Measurements from ENCODE around the gene EPN2. TPM values are rescaled to one million over a fixed set of nuclear protein-coding genes. Genes with fewer than 3 reads are reported as not detected.

EPN2 gene
- polyA plus RNA-seq, 1 donor: 24.2 TPM

GRCh38 chr17:19253112-19253511, 15.9 kb downstream of the EPN2 start:
- no peaks in the 10 kb centered on the region for H3K36me3 ChIP-seq (ENCODE audit: control insufficient read depth, insufficient read depth, low read length)
- DNase-seq: no peak
- no peak overlapping the region for H3K4me3 ChIP-seq (ENCODE audit: low read length)
- no peak overlapping the region for H3K27ac ChIP-seq (ENCODE audit: low read length)
- WGBS (ENCODE audit: insufficient coverage, low lambda C conversion rate): 100% methylated on average over 1 of the region's 1 CpG
- no peaks in the 10 kb centered on the region for H3K27me3 ChIP-seq (ENCODE audit: control insufficient read depth, insufficient read depth, low read length)
- H3K4me1 ChIP-seq (ENCODE audit: control insufficient read depth, insufficient read depth, low read length): peaks cover 6% of the 10 kb centered on the region
- H3K9me3 ChIP-seq (ENCODE audit: control insufficient read depth, low read depth, low read length): no peaks in the 10 kb centered on the region

GRCh38 chr17:19254651-19255050, 17.5 kb downstream of the EPN2 start:
- H3K36me3 ChIP-seq (ENCODE audit: control insufficient read depth, insufficient read depth, low read length): no peaks in the 10 kb centered on the region
- DNase-seq: no peak
- no peak overlapping the region for H3K4me3 ChIP-seq (ENCODE audit: low read length)
- WGBS (ENCODE audit: insufficient coverage, low lambda C conversion rate): no CpG with 5 or more reads among the region's 2 CpGs
- no peak overlapping the region for H3K27ac ChIP-seq (ENCODE audit: low read length)
- H3K4me1 ChIP-seq (ENCODE audit: control insufficient read depth, insufficient read depth, low read length): no peaks in the 10 kb centered on the region
- no peaks in the 10 kb centered on the region for H3K27me3 ChIP-seq (ENCODE audit: control insufficient read depth, insufficient read depth, low read length)
- H3K9me3 ChIP-seq (ENCODE audit: control insufficient read depth, low read depth, low read length): no peaks in the 10 kb centered on the region

DNA sequence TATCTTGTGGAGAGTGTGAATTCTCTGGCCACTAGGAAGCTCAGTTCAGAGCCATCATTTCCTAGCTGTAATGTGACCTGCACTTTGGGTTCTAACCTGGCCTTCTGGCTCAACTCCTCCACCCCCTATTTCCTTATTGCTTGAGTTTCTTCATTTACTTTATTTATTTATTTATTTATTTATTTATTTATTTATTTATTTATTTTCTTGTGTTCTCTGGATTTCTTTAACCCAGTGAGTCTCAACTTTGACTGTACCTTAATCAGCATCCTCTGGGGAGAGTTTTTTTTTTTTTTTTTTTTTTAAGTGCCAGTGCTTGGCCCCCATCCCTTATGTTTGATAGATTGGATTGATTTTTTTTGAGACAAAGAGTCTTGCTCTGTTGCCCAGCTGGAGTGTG, 18.1 kb downstream of the EPN2 start:
- no peak overlapping the region for H3K27ac ChIP-seq (ENCODE audit: low read length)
- H3K4me1 ChIP-seq (ENCODE audit: control insufficient read depth, insufficient read depth, low read length): no peaks in the 10 kb centered on the region
- H3K27me3 ChIP-seq (ENCODE audit: control insufficient read depth, insufficient read depth, low read length): no peaks in the 10 kb centered on the region

GRCh38 chr17:19258371-19258770, 21.2 kb downstream of the EPN2 start:
- no peak for DNase-seq
- Histone ChIP-seq H3K9me3 (ENCODE audit: control insufficient read depth, low read depth, low read length) (no peaks in the 10 kb centered on the region), H3K27ac (ENCODE audit: low read length) (no peak overlapping the region), H3K4me1 (ENCODE audit: control insufficient read depth, insufficient read depth, low read length) (no peaks in the 10 kb centered on the region), H3K27me3 (ENCODE audit: control insufficient read depth, insufficient read depth, low read length) (no peaks in the 10 kb centered on the region), H3K36me3 (ENCODE audit: control insufficient read depth, insufficient read depth, low read length) (no peaks in the 10 kb centered on the region), H3K4me3 (ENCODE audit: low read length) (no peak overlapping the region)
- no CpG with 5 or more reads among the region's 9 CpGs for WGBS (ENCODE audit: insufficient coverage, low lambda C conversion rate)

More for the DNA sequence above, 18.1 kb downstream of the EPN2 start:
- Histone ChIP-seq H3K4me3 (ENCODE audit: low read length) (no peak overlapping the region), H3K36me3 (ENCODE audit: control insufficient read depth, insufficient read depth, low read length) (no peaks in the 10 kb centered on the region), H3K9me3 (ENCODE audit: control insufficient read depth, low read depth, low read length) (no peaks in the 10 kb centered on the region)
- DNase-seq: no peak

GRCh38 chr17:19260958-19261357, 23.8 kb downstream of the EPN2 start:
- no peak overlapping the region for H3K4me3 ChIP-seq (ENCODE audit: low read length)
- no peak for DNase-seq
- H3K27ac ChIP-seq (ENCODE audit: low read length): no peak overlapping the region
- no peaks in the 10 kb centered on the region for H3K27me3 ChIP-seq (ENCODE audit: control insufficient read depth, insufficient read depth, low read length)
- no peaks in the 10 kb centered on the region for H3K9me3 ChIP-seq (ENCODE audit: control insufficient read depth, low read depth, low read length)
- H3K36me3 ChIP-seq (ENCODE audit: control insufficient read depth, insufficient read depth, low read length): no peaks in the 10 kb centered on the region
- WGBS (ENCODE audit: insufficient coverage, low lambda C conversion rate): no CpG with 5 or more reads among the region's 7 CpGs
- H3K4me1 ChIP-seq (ENCODE audit: control insufficient read depth, insufficient read depth, low read length): no peaks in the 10 kb centered on the region

- Histone ChIP-seq H3K4me3 (ENCODE audit: low read length) (no peak overlapping the region), H3K27ac (ENCODE audit: low read length) (no peak overlapping the region), H3K36me3 (ENCODE audit: control insufficient read depth, insufficient read depth, low read length) (no peaks in the 10 kb centered on the region), H3K4me1 (ENCODE audit: control insufficient read depth, insufficient read depth, low read length) (no peaks in the 10 kb centered on the region), H3K9me3 (ENCODE audit: control insufficient read depth, low read depth, low read length) (no peaks in the 10 kb centered on the region), H3K27me3 (ENCODE audit: control insufficient read depth, insufficient read depth, low read length) (no peaks in the 10 kb centered on the region)
- no peak for DNase-seq
- no CpG with 5 or more reads among the region's 2 CpGs for WGBS (ENCODE audit: insufficient coverage, low lambda C conversion rate)
Measured at GRCh38 chr17:19261426-19261825, 24.3 kb downstream of the EPN2 start.

DNA sequence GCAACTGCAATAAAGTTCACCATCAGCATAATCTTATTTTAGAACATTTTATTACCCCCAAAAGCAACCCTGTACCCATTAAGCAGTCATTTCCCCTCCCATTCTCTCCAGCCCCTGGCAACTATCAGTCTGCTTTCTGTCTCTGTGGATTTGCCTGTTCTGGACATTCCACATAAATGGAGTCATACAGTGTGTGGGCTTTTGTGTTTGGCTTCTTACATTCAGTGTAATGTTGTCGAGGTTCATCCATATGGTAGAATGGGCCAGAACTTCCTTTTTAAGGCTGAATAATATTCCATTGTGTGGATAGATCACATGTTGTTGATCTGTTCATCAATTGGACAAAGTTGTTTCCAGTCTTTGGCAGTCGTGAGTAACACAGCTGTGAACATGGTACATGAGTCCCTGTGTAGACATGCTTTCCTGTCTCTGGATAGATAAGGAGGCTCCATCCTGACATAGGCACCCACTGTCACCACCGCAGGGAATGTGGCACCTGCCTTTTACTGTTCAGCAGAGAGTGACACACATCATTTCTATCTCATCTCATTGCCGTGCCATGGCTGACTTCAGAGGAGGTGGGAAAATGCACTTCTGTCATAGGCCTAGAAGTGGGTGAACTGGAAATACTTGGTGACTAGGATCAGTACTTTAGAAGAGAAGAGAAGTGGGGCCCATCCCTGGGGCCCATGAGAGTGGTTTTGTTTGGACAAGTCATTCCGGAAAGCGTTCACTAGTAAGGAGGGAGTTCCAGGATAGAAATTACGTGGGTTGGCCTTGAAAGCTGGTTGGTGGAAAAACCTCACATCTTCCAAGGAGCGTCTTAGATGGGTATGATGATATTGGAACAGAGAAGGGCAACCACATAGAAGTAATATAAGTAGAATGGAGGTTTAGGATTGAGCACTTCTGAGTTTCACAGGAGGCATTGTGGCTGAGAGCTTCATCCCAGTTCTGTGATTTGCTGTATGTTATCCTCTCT, 25.8 kb downstream of the EPN2 start:
- H3K9me3 ChIP-seq (ENCODE audit: control insufficient read depth, low read depth, low read length): no peaks in the 10 kb centered on the region
- no peaks in the 10 kb centered on the region for H3K36me3 ChIP-seq (ENCODE audit: control insufficient read depth, insufficient read depth, low read length)
- no peak for DNase-seq
- WGBS (ENCODE audit: insufficient coverage, low lambda C conversion rate): no CpG with 5 or more reads among the region's 8 CpGs
- no peaks in the 10 kb centered on the region for H3K27me3 ChIP-seq (ENCODE audit: control insufficient read depth, insufficient read depth, low read length)
- H3K4me1 ChIP-seq (ENCODE audit: control insufficient read depth, insufficient read depth, low read length): no peaks in the 10 kb centered on the region
- H3K27ac ChIP-seq (ENCODE audit: low read length): peak overlapping the region; percentile 8
- H3K4me3 ChIP-seq (ENCODE audit: low read length): no peak overlapping the region

- no peaks in the 10 kb centered on the region for H3K36me3 ChIP-seq (ENCODE audit: control insufficient read depth, insufficient read depth, low read length)
- H3K9me3 ChIP-seq (ENCODE audit: control insufficient read depth, low read depth, low read length): no peaks in the 10 kb centered on the region
- no CpG with 5 or more reads among the region's 4 CpGs for whole genome bisulfite sequencing (ENCODE audit: insufficient coverage, low lambda C conversion rate)
- H3K4me3 ChIP-seq (ENCODE audit: low read length): no peak overlapping the region
- H3K27me3 ChIP-seq (ENCODE audit: control insufficient read depth, insufficient read depth, low read length): no peaks in the 10 kb centered on the region
- no peaks in the 10 kb centered on the region for H3K4me1 ChIP-seq (ENCODE audit: control insufficient read depth, insufficient read depth, low read length)
- H3K27ac ChIP-seq (ENCODE audit: low read length): peak overlapping the region; percentile 8
- DNase-seq: no peak
Measured at GRCh38 chr17:19263641-19264051, 26.5 kb downstream of the EPN2 start.

DNA sequence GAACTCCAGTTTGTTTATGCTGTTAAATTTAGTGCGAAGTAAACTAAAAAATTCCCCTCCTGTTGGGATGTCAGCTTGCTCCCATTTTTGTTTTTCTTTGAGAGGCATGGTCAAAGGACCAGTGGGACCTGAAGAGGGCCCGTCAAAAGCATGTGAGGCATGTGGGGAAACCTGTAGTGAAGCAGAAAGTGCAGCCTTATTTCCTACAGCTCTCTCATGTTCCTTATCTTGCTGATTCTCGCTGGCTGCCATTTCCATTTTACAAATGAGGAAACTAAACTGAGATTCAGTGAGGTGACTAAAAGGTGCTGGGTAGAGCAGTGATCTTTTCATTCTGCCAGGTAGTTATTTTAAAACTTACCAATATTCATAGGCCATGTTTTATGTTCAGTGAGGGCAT, 27.1 kb downstream of the EPN2 start:
- WGBS (ENCODE audit: insufficient coverage, low lambda C conversion rate): no CpG with 5 or more reads among the region's 3 CpGs
- Histone ChIP-seq H3K27ac (ENCODE audit: low read length) (no peak overlapping the region), H3K4me3 (ENCODE audit: low read length) (no peak overlapping the region), H3K27me3 (ENCODE audit: control insufficient read depth, insufficient read depth, low read length) (no peaks in the 10 kb centered on the region), H3K36me3 (ENCODE audit: control insufficient read depth, insufficient read depth, low read length) (no peaks in the 10 kb centered on the region), H3K9me3 (ENCODE audit: control insufficient read depth, low read depth, low read length) (no peaks in the 10 kb centered on the region), H3K4me1 (ENCODE audit: control insufficient read depth, insufficient read depth, low read length) (no peaks in the 10 kb centered on the region)
- no peak for DNase-seq

DNA sequence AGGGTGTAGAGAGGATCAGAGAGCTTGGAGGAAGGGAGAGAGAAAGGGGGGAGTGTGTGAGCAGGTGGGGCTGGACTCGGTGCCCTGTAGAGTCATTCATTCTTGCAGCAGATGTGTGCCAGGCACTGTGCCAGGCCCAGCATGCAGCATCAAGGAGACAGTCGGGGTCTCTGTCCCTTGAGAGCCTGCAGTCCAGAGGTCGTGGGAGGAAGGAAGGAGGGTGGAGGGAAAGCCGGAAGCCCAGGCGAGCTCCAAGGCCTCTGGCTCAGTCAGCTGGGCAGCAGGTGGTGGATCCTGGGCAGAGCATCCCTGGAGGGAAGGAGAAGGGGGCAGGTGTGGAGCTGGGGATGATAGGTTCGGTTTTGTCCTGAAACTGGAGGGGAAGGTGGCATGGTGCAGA, 27.5 kb downstream of the EPN2 start:
- H3K9me3 ChIP-seq (ENCODE audit: control insufficient read depth, low read depth, low read length): no peaks in the 10 kb centered on the region
- H3K4me3 ChIP-seq (ENCODE audit: low read length): no peak overlapping the region
- no CpG with 5 or more reads among the region's 6 CpGs for WGBS (ENCODE audit: insufficient coverage, low lambda C conversion rate)
- no peaks in the 10 kb centered on the region for H3K36me3 ChIP-seq (ENCODE audit: control insufficient read depth, insufficient read depth, low read length)
- no peak overlapping the region for H3K27ac ChIP-seq (ENCODE audit: low read length)
- H3K27me3 ChIP-seq (ENCODE audit: control insufficient read depth, insufficient read depth, low read length): no peaks in the 10 kb centered on the region
- H3K4me1 ChIP-seq (ENCODE audit: control insufficient read depth, insufficient read depth, low read length): no peaks in the 10 kb centered on the region
- DNase-seq: no peak

- H3K36me3 ChIP-seq (ENCODE audit: control insufficient read depth, insufficient read depth, low read length): no peaks in the 10 kb centered on the region
- no peaks in the 10 kb centered on the region for H3K9me3 ChIP-seq (ENCODE audit: control insufficient read depth, low read depth, low read length)
- H3K27ac ChIP-seq (ENCODE audit: low read length): no peak overlapping the region
- WGBS (ENCODE audit: insufficient coverage, low lambda C conversion rate): 84% methylated on average over 3 of the region's 6 CpGs
- DNase-seq: no peak
- peaks cover 7% of the 10 kb centered on the region for H3K4me1 ChIP-seq (ENCODE audit: control insufficient read depth, insufficient read depth, low read length)
- no peak overlapping the region for H3K4me3 ChIP-seq (ENCODE audit: low read length)
- no peaks in the 10 kb centered on the region for H3K27me3 ChIP-seq (ENCODE audit: control insufficient read depth, insufficient read depth, low read length)
Measured at GRCh38 chr17:19265755-19266154, 28.6 kb downstream of the EPN2 start.
